ENCODE results near the gene ATF4. TPM values are rescaled to one million over a fixed set of nuclear protein-coding genes. Genes with fewer than 3 reads are reported as not detected.

Gene ATF4
- total and polyA plus RNA-seq, 2 of the 8 experiments (the other 6 are each of a cell fraction or from before 2014, with no cell fraction given), result 553 to 704 TPM

- Histone ChIP-seq H3K4me3 (ENCODE audit: extremely low read depth in 1 of 4, insufficient read depth in 2 of 4, low read depth in 3 of 4, low read length in 4 of 4) (no peak overlapping the region), H3K36me3 (ENCODE audit: control insufficient read depth in 2 of 4, insufficient read depth in 4 of 4, low read length in 3 of 4) (peaks cover 25 to 41% (median 37%) of the 10 kb centered on the region in 4 experiments), H3K14ac (ENCODE audit: insufficient read length) (no peak overlapping the region), H2BK15ac (ENCODE audit: low read length) (no peak overlapping the region), H3K18ac (ENCODE audit: extremely low read depth, low read length) (no peak overlapping the region), H4K91ac (replicated peaks; ENCODE audit: insufficient read length, low read length) (no peak overlapping the region), H2BK12ac (ENCODE audit: low read depth, low read length) (no peak overlapping the region), H4K20me1 (replicated peaks in 1 of 2; ENCODE audit: control insufficient read depth in 1 of 2, insufficient read depth in 2 of 2, low read length in 2 of 2) (peaks cover 38 to 53% of the 10 kb centered on the region in 2 experiments), H3K27me3 (replicated peaks in 1 of 4; ENCODE audit: control insufficient read depth in 3 of 4, extremely low read depth in 1 of 4, insufficient read depth in 3 of 4, low read length in 3 of 4) (no peaks in the 10 kb centered on the region), H3K23ac (ENCODE audit: insufficient read length) (no peak overlapping the region), H3K4me2 (ENCODE audit: insufficient read depth in 1 of 2, low read depth in 2 of 2, low read length in 2 of 2) (no peak overlapping the region), H3K23me2 (ENCODE audit: low read depth, low read length) (peaks cover 8% of the 10 kb centered on the region), H2BK5ac (ENCODE audit: low read depth, low read length) (no peak overlapping the region; the same call in 1 of the 2 replicates), H3K79me1 (ENCODE audit: low read depth, low read length) (peaks cover 7% of the 10 kb centered on the region; the same call in 1 of the 2 replicates), H4K8ac (ENCODE audit: extremely low read depth, insufficient read depth, low read length) (no peak overlapping the region), H2AFZ (ENCODE audit: low read length) (no peak overlapping the region), H3K27ac (ENCODE audit: low read depth, low read length) (no peak overlapping the region), H4K5ac (ENCODE audit: insufficient read length, low read depth, low read length) (no peak overlapping the region), H3K9ac (replicated peaks in 1 of 4; ENCODE audit: extremely low read depth in 1 of 4, low read depth in 3 of 4, low read length in 3 of 4) (no peak overlapping the region), H3K9me3 (ENCODE audit: insufficient read depth in 2 of 2, low read depth in 1 of 2, low read length in 1 of 2) (no peaks in the 10 kb centered on the region), H3K79me2 (ENCODE audit: control insufficient read depth in 1 of 2, insufficient read depth in 2 of 2, low read length in 2 of 2) (peaks cover 5 to 29% of the 10 kb centered on the region in 2 experiments; a peak in 3 of 4 replicates), H3K4me1 (replicated peaks in 1 of 4; ENCODE audit: control insufficient read depth in 3 of 4, insufficient read depth in 4 of 4, low read length in 3 of 4) (peaks cover 0 to 20% (median 5%) of the 10 kb centered on the region in 4 experiments; a peak in 6 of 7 replicates), H2BK120ac (replicated peaks; ENCODE audit: low read depth, low read length) (no peak overlapping the region), H3K4ac (replicated peaks; ENCODE audit: insufficient read length, low read depth, low read length) (no peak overlapping the region), H2BK20ac (ENCODE audit: low read length) (no peak overlapping the region), H3K56ac (replicated peaks; ENCODE audit: insufficient read length, low read depth, low read length) (no peak overlapping the region), H2AK5ac (ENCODE audit: low read depth, low read length) (no peak overlapping the region)
- POLR2A ChIA-PET (ENCODE audit: partially characterized antibody), result interaction anchor here (0.6 to 8.9 kb wide), 24 partner anchors 9 to 595 kb away, joined by 3 to 83 read pairs (median 6); partner anchors contain the start of genes MIEF1 and RPL3
- TF ChIP-seq POLR2A (IDR thresholded peaks at IDR 0.05; ENCODE audit: control extremely low read depth in 1 of 2, low read depth in 2 of 2, low read length in 2 of 2) (peak; percentile 18 to 24; a peak in 2 of 3 replicates), POLR2AphosphoS5 (IDR thresholded peaks at IDR 0.05; ENCODE audit: low read depth, low read length) (0 out of 2 replicates have a peak, but pooled peaks have one; percentile 59), SAP30 (IDR thresholded peaks at IDR 0.05; ENCODE audit: insufficient read depth, insufficient replicate concordance, low read length) (no peak), RFX5 (IDR thresholded peaks at IDR 0.05; ENCODE audit: borderline replicate concordance, low read depth, low read length) (no peak), SUZ12 (IDR thresholded peaks at IDR 0.05; ENCODE audit: low read length) (no peak), JUND (IDR thresholded peaks at IDR 0.05; ENCODE audit: low read length) (no peak), KDM5A (IDR thresholded peaks at IDR 0.05; ENCODE audit: low read length) (no peak), SIX5 (IDR thresholded peaks at IDR 0.05; ENCODE audit: low read depth, low read length) (no peak)
- TF ChIP-seq, protein P1, sequence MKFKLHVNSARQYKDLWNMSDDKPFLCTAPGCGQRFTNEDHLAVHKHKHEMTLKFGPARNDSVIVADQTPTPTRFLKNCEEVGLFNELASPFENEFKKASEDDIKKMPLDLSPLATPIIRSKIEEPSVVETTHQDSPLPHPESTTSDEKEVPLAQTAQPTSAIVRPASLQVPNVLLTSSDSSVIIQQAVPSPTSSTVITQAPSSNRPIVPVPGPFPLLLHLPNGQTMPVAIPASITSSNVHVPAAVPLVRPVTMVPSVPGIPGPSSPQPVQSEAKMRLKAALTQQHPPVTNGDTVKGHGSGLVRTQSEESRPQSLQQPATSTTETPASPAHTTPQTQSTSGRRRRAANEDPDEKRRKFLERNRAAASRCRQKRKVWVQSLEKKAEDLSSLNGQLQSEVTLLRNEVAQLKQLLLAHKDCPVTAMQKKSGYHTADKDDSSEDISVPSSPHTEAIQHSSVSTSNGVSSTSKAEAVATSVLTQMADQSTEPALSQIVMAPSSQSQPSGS (IDR thresholded peaks at IDR 0.05; ENCODE audit: low read length), result peak; percentile 15; the same call in 1 of the 2 replicates
- CTCF ChIA-PET (ENCODE audit: partially characterized antibody), result interaction anchor here (0.9 to 21.9 kb wide), 6 partner anchors 10 to 376 kb away, joined by 3 to 361 read pairs (median 6); partner anchors contain the start of gene MIEF1
- FAIRE-seq (no peak), DNase-seq (ENCODE audit: low read depth in 1 of 2, low spot score in 2 of 2) (no peak)
- 83% methylated on average over 9 of the region's 10 CpGs; no CpG with 5 or more reads in 1 of the 2 experiments for WGBS, 2 experiments (ENCODE audit: extremely low coverage in 1 of 2, insufficient coverage in 1 of 2, insufficient read length in 1 of 2, insufficient replicate concordance in 2 of 2, low coverage in 1 of 2, low lambda C conversion rate in 2 of 2, missing lambda C conversion rate in 1 of 2)
Observed at GRCh38 chr22:39524753-39525657, 4.6 kb downstream of the ATF4 start.

Data from H1 (cell line).